GM21529 (cell line): Measurements from ENCODE around the gene C1orf105.

ENCODE experiments used
- ATAC-seq: cut with Tn5 transposase; IDR thresholded peaks from one replicate; pipeline ENCODE4 v1.9.1; 2021; ENCODE audit not compliant: unreplicated experiment

The C1orf105 gene

DNA sequence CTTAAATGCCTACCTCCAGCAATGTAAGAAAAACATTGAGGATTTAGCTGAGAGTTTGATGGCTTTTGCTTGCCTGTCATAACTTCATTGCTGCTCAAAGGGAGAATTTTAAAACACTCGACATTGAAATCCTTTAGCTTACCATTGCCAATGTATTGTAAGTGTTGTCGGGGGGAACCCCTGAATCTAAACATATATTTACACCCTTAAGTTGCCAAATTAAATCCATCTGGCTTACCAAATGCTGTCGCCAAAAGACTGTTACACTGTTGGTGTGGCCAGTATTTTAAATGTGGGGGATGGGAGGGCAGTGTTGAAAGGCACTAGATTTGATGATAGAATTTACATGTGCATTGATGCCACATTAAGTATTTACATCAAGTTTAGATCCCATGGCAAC lies 24.9 kb upstream of the C1orf105 start:
- ATAC-seq = no peak

DNA sequence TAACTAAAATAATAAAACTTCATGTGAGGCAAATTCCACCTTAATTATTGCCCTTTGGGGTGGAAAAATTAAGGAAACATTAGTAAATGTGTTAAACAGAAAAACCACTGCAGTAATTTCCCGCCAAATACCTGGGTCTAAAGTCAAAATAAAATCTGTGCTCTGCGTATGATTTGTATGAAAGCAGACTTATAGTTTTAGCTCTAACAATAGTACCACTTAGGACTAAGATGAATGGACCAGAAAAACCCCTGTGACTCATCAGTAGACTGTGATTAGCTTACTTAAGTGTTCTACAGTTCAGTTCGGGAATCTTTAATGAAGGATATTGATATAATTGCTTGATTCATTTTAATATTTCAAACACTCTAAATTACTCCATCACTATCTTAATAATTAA lies 23.3 kb upstream of the C1orf105 start:
- peak; percentile 44 for ATAC-seq

DNA sequence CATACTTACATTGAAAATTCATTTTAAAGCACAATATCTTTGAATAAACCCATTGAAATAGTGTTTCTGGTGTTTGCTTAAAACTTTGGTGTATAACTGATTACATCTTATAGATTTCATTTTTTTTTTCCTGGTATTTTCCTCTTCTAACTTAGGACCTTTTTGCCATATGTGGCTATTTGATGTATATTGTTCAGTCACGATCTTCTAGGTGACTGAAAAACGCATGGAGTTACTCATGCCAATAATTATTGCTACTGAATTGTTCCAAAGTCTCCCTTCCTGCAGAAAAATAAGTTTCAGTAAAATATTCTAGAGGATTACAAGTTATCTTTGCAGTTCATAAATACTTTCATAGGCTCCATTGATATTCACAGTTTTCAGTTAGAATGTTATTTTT lies 22.9 kb upstream of the C1orf105 start:
- ATAC-seq = no peak

GRCh38 chr1:172398193-172398592 lies 22.3 kb upstream of the C1orf105 start:
- ATAC-seq = no peak

- ATAC-seq = no peak
Observed at GRCh38 chr1:172398970-172399755, 21.3 kb upstream of the C1orf105 start.

- no peak for ATAC-seq
Observed at GRCh38 chr1:172399756-172400721, 20.4 kb upstream of the C1orf105 start.

DNA sequence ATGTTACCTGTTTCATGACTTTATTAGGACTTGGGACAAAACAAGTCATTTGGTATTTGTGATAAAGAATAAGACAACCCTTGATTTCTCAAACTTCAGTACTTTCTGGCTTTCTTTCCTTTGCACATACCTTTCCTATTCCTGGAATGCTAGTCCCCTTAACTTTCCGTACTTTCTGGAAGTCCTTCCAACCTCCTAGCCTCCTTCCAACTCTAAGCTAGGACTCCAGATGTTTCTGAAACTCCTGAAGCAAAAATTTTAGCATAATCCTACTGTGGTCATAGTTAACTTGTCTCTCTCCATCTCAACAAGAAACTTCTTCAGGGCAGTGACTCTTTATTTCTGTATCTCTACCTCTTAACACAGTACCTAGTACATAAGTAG lies 19.8 kb upstream of the C1orf105 start:
- no peak for ATAC-seq

- ATAC-seq = no peak
Observed at GRCh38 chr1:172401477-172401876, 19.0 kb upstream of the C1orf105 start.

DNA sequence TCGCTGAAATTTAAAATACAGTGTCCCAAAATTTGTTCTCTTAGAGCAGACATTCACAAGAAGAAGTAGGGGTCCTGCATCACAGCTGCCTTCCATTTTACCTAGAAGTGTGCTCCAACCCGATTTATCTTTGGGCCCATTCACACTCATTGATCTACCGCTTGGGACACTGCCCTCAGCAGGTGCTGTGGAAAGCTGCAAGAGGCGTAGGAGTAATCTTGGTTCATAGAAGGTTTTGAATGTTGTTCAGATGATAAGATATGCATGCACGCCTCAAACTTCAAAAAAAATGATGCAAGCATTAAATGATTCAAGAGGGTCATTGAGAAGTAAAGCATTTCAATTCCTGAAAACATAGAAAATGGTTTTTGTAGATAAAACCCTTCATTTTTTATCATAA lies 18.6 kb upstream of the C1orf105 start:
- no peak for ATAC-seq

DNA sequence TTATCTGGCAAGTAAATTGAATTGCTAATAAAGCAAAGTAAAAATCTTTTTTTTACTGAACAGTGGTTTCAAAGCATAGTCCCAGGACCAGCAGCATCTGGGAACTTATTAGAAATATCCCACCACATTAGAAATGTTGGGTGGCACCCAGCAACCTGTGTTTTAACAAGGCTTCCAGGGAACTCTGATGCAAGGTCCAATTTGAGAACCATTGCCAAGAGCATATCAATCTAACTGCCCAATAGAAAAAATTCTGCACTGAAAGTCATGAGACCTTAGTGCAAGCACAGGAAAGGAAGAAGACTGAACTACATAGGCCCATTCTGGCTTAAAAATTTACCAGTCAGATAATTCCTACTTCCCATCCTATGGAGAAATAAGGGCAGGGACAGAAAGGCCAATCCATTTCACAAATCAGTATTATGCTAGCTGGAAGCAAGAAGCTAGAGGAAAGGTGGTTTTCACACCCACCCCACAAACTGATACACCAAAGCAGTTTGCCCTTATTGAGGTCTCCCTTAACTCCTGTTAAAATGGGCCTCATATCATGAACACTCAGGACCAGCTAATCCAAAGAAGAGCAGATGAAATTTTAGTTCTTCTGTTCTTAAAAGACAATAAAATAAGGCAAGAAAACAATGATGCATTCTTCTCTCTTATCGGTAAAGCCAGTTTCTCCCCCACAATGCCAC lies 17.5 kb upstream of the C1orf105 start:
- ATAC-seq = no peak

GRCh38 chr1:172404121-172404520 lies 16.4 kb upstream of the C1orf105 start:
- no peak for ATAC-seq

GRCh38 chr1:172405912-172406311 lies 14.6 kb upstream of the C1orf105 start:
- ATAC-seq = no peak

DNA sequence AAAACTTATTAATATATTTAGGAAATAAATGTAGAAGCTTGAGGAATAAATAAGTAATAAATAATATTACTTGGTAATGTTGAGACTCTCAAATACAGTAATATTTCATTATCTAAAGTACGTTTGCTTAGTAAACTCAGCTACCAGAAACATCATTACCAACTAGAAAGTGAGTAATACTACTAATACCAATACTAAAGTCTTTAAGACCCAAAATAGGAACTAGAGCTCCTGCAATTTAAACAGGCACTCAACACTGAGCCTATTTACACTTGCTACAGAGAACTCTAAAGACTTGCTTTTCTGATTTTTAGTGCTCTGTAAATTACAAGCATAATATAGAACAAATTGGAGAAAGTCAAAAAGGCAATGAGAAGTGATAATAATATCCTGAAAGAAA lies 13.5 kb upstream of the C1orf105 start:
- ATAC-seq = no peak

GRCh38 chr1:172408958-172409357 lies 11.5 kb upstream of the C1orf105 start:
- no peak for ATAC-seq

DNA sequence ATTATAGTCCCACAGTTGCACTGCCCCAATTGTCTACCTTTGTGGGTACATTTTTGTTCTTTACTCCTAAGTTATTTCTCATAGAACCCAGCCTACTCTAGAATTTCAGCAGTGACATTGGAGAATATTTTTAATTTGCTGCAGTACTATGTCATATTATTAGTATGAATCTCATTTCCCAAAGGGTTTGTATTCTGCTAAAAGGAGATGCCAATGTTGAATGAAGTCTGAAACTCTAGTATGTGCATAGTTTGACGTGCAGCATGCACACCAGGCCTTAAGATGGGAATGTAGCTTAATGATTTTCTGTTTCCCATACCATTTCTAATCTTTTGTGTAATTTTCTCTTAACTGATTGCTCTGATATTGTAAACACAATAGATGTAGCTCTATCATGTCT lies 10.5 kb upstream of the C1orf105 start:
- ATAC-seq = no peak

DNA sequence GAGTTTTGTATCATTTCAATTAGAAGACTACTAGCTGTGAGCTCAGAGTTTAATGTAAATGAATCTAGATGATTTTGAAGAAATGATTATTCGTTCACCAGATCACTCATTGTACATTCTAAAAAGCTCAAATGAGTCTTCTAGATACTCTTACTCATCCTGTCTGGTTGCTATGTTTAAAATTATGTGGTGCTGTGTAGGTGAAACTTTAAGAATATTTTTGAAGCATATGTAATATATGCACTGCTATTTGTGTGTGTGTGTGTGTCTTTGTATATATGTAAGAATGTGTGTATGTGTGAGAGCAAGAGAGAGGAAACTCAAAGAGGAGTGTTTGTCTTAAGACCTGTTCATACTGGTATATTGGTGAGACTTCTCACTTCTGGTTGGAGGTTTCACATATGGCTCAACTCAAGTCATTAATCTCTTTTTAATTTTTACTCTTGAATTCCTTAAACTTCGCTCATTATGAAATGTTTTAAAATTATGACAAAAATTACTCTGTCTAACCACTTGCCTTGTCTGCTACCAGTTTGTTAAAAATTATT lies 8.6 kb upstream of the C1orf105 start:
- ATAC-seq = no peak

GRCh38 chr1:172414331-172414730 lies 6.2 kb upstream of the C1orf105 start:
- no peak for ATAC-seq

- ATAC-seq = no peak
Observed at GRCh38 chr1:172416496-172417035, 3.9 kb upstream of the C1orf105 start.

DNA sequence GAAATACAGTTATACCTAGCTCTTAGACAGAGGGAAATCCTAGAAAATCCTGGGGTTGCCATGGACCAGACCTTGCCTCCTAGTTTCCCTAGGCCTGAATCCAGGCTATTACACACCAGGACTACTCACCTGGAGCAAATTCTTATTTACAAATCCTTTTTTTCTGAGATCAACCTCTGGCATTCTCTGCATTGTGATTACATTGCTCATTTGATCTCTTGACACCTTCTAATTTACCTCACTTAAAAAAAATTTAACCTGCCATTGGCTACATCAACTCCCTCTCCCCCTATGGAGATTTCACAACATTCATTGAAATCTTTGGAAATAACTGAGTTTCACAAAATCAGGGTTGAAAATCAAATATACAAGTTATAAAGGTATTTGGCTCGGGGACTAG lies 2.9 kb upstream of the C1orf105 start:
- ATAC-seq = no peak

DNA sequence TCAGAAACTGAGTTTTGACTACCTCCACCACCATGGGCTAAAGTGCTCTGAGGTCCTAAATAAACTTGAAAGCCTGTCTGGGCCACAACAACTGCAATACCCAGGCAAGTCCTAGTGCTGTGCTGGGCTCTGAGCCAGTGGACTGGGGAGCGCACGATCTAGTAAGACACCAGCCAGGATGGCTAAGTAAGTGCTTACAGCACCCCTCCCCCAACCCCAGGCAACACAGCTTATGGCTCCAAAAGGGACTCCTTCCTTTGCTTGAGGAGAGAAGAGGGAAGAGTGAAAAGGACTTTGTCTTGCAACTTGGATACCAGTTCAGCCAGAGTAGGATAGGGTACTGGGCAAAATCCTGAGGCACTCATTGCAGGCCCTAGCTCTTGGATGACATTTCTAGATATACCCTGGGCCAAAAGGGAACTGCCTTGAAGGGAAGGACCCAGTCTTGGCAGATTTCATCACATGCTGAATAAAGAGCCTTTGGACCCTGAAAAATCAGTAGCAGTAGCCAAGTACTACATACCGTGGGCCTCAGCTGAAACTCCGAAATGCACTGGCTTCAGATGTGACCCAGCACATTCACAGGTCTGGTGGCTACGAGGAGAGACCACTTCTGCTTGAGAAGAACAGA lies 1.6 kb downstream of the C1orf105 start:
- no peak for ATAC-seq
